HFFc6 (cell line): Measurements from ENCODE around the gene RUFY2. TPM values are rescaled to one million over a fixed set of nuclear protein-coding genes. Genes with fewer than 3 reads are reported as not detected.
A peak's percentile ranks its signal among the peaks of the same experiment; 100 is the strongest.
"Not testable (repeated sequence)": the region's sequence is repeated elsewhere in the genome, so short reads cannot be mapped to it uniquely, and the experiment has no call there.

Source experiments
- DNase-seq: peaks from one replicate; pipeline ENCODE4 v3.0.0-alpha.2; 2018
- H3K27ac Mint-ChIP-seq: 2 replicates; pipeline ENCODE4 v1.8.0; 2020; ENCODE audit warnings: mild to moderate bottlenecking, mixed read lengths
- H3K27me3 Mint-ChIP-seq: 2 replicates; pipeline ENCODE4 v1.8.0; 2021; ENCODE audit warnings: mild to moderate bottlenecking, moderate library complexity, mixed read lengths; ENCODE audit not compliant: insufficient read depth
- H3K36me3 Mint-ChIP-seq: 2 replicates; pipeline ENCODE4 v1.8.0; 2021; ENCODE audit warnings: low read depth, mixed read lengths
- H3K4me1 Mint-ChIP-seq: 2 replicates; pipeline ENCODE4 v1.8.0; 2020; ENCODE audit warnings: low read depth, mixed read lengths
- H3K4me3 Mint-ChIP-seq: 2 replicates; pipeline ENCODE4 v1.8.0; 2020; ENCODE audit warnings: mild to moderate bottlenecking, moderate library complexity, mixed read lengths
- H3K9me3 Mint-ChIP-seq: 2 replicates; pipeline ENCODE4 v1.8.0; 2020; ENCODE audit warnings: mild to moderate bottlenecking, mixed read lengths
- long read RNA-seq: library from polyadenylated mRNA; unstranded; transcript quantifications from one replicate; pipeline ENCODE4 v2.0.0, GENCODE V29; 2019
- total RNA-seq, 6 experiments: library from RNA; stranded (reverse); fragmentation: NEBNext Ultra II Directional; extraction: Animal tissue kit (Norgen Biotek cat#: 25700); gene quantifications; 2 replicates in 1 of 6; 3 replicates in 5 of 6; pipeline ENCODE4 v1.2.3, GENCODE V29; 2021
- TF ChIP-seq, protein P1 (sequence below): fragments of 200-600 bp; sonication (generic); IDR thresholded peaks from 2 replicates; pipeline ENCODE4 v1.5.0; 2021; ENCODE audit warnings: antibody characterized with exemption, mild to moderate bottlenecking

RUFY2 gene, protein sequence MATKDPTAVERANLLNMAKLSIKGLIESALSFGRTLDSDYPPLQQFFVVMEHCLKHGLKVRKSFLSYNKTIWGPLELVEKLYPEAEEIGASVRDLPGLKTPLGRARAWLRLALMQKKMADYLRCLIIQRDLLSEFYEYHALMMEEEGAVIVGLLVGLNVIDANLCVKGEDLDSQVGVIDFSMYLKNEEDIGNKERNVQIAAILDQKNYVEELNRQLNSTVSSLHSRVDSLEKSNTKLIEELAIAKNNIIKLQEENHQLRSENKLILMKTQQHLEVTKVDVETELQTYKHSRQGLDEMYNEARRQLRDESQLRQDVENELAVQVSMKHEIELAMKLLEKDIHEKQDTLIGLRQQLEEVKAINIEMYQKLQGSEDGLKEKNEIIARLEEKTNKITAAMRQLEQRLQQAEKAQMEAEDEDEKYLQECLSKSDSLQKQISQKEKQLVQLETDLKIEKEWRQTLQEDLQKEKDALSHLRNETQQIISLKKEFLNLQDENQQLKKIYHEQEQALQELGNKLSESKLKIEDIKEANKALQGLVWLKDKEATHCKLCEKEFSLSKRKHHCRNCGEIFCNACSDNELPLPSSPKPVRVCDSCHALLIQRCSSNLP
- 10 to 100 TPM; 15.1 to 19.7 (median 16.7) TPM for total RNA-seq
- long read RNA-seq, partial matches to known transcripts = 4 of 12 reads
- long read RNA-seq, other reads (novel, unspliced or antisense) = 7 of 12 reads

DNA sequence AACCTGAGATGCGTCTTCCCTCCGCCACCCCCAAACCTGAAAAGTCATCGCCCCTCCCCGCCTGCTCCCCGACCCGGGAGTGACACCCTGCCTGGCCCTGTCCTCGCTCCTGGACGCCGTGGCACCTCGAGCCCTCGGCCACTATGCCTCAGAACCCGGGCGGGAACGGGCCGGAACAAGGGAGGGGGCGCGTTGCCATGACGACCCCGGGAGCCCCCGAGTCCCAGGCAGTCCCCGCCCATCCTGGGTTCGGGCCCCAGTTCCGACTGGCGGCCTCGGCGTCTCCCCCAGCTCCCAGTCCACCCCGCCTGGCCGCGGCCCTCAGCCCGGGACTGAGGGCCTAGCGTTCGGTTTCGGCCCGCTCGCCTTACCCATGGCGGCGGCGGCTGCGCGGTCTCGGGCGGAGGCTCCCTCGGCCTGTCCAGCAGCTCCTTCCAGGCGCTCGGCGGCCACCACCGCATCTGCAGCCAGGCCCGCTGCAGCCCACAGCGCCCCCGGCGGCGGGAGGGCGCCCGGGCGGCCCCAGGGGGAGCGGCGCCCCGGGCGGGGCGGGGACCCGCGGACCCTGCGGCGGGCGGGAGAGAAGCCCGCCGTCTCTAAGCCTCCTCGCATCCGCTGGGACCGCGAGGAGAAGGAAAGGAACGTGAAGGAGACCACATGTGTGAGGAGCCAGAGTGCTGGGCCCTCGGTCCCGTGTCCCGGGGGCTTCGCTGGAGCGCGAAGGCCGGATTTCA lies at the start of gene RUFY2:
TSS of gene RUFY2 (minus strand) at position 463 of the 734 bp plus-strand sequence. CDS start at position 375, 88 bp downstream.
- H3K36me3 Mint-ChIP-seq = no peaks in the 10 kb centered on the region
- H3K4me1 Mint-ChIP-seq = peaks cover 23% of the 10 kb centered on the region
- H3K27ac Mint-ChIP-seq = peak within 1 kb of the TSS; percentile 95
- H3K9me3 Mint-ChIP-seq = no peaks in the 10 kb centered on the region
- H3K27me3 Mint-ChIP-seq = no peaks in the 10 kb centered on the region
- TF ChIP-seq, protein P1, sequence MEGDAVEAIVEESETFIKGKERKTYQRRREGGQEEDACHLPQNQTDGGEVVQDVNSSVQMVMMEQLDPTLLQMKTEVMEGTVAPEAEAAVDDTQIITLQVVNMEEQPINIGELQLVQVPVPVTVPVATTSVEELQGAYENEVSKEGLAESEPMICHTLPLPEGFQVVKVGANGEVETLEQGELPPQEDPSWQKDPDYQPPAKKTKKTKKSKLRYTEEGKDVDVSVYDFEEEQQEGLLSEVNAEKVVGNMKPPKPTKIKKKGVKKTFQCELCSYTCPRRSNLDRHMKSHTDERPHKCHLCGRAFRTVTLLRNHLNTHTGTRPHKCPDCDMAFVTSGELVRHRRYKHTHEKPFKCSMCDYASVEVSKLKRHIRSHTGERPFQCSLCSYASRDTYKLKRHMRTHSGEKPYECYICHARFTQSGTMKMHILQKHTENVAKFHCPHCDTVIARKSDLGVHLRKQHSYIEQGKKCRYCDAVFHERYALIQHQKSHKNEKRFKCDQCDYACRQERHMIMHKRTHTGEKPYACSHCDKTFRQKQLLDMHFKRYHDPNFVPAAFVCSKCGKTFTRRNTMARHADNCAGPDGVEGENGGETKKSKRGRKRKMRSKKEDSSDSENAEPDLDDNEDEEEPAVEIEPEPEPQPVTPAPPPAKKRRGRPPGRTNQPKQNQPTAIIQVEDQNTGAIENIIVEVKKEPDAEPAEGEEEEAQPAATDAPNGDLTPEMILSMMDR = peak; percentile 80
- peak; percentile 48 for DNase-seq
- peak within 1 kb of the TSS; percentile 91 for H3K4me3 Mint-ChIP-seq

DNA sequence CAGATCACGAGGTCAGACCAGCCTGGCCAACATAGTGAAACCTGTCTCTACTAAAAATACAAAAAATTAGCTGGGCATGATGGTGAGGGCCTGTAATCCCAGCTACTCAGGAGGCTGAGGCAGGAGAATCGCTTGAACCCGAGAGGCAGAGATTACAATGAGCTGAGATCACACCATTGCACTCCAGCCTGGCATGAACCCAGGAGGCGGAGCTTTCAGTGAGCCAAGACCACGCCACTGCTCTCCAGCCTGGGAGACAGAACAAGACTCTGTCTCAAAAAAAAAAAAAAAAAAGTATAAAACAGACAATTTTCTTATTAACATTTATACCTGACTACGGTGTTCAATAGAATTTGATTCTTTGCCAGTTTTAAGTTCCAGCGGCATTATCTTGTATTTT lies 42.6 kb upstream of the RUFY2 start:
- not testable (repeated sequence) for H3K27ac Mint-ChIP-seq, H3K4me1 Mint-ChIP-seq, DNase-seq, H3K27me3 Mint-ChIP-seq, H3K4me3 Mint-ChIP-seq, H3K9me3 Mint-ChIP-seq
- peaks cover 12% of the 10 kb centered on the region; the same call in 1 of the 2 replicates for H3K36me3 Mint-ChIP-seq

DNA sequence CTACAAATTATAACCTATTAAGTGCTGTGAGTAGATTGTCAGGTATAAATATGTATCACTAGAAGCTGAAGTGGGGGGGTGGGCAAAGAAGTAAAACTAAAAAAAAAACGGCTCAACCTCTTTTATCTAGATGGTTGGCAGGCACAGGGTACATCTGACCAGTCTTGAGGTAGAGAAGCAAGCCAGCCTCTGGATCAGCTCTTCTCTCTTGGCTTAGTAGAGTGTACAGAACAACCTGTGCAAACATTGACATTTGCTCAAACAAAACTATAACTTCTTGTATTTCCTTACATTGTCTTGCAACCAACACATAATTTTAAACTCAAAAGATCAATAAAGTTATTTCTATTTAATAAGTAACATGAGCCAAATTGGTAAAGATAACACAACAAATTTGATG lies 39.1 kb upstream of the RUFY2 start:
- Mint-ChIP-seq H3K4me3 (no peak overlapping the region), H3K36me3 (peaks cover 12% of the 10 kb centered on the region; the same call in 1 of the 2 replicates), H3K4me1 (peaks cover 7% of the 10 kb centered on the region; the same call in 1 of the 2 replicates), H3K27ac (no peak overlapping the region), H3K9me3 (no peaks in the 10 kb centered on the region), H3K27me3 (no peaks in the 10 kb centered on the region)
- TF ChIP-seq, protein P1 = no peak
- DNase-seq = no peak

DNA sequence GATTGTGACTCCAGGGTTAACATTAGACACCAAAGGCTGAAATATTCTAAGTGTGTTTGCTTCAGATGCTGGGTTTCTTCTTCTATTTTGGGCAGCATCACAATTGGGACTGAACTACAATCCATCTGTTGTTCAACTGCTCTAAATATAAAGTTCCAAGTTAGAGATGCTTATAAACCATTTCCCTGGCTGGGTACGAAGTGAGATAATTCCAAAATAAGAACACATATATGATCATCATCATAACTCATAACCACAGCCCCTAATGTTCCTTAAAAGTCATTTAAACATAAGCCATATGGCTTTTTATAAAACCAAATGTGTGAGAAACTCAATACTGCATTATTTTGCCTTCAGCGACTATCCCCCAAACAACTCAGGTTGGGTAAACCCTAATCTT lies 35.9 kb upstream of the RUFY2 start:
- H3K4me1 Mint-ChIP-seq = no peaks in the 10 kb centered on the region
- no peaks in the 10 kb centered on the region; the same call in 1 of the 2 replicates for H3K36me3 Mint-ChIP-seq
- TF ChIP-seq, protein P1 = no peak
- H3K27ac Mint-ChIP-seq = no peak overlapping the region
- H3K4me3 Mint-ChIP-seq = no peak overlapping the region
- no peaks in the 10 kb centered on the region for H3K27me3 Mint-ChIP-seq
- no peak for DNase-seq
- H3K9me3 Mint-ChIP-seq = no peaks in the 10 kb centered on the region

DNA sequence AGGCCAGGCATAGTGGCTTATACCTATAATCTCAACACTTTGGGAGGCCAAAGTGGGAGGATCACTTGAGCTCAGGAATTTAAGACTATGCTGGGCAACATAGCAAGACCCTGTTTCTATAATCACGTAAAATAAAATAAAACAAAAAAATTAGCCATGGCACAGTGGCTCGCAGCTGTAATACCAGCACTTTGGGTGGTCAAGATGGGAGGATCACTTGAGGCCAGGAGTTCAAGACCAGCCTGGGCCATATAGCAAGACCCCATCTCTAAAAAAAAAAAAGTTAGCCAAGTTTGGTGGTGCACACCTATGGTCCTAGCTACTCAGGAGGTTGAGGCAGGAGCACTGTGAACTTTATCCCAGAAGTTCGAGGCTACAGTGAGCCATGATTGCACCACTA lies 33.8 kb upstream of the RUFY2 start:
- Mint-ChIP-seq H3K4me1 (no peaks in the 10 kb centered on the region), H3K27me3 (no peaks in the 10 kb centered on the region), H3K27ac (no peak overlapping the region), H3K36me3 (peaks cover 6% of the 10 kb centered on the region; the same call in 1 of the 2 replicates), H3K4me3 (no peak overlapping the region), H3K9me3 (no peaks in the 10 kb centered on the region)
- TF ChIP-seq, protein P1 = no peak
- no peak for DNase-seq
